ENCODE data around the gene PRKCA. TPM values are rescaled to one million over a fixed set of nuclear protein-coding genes. Genes with fewer than 3 reads are reported as not detected.

Gene PRKCA
- total and polyA plus RNA-seq, 9 of the 15 experiments (the other 6 are each of a cell fraction or from before 2014, with no cell fraction given) = 3.2 to 33.0 (median 17.8) TPM

- no peak for TF ChIP-seq ZNF318 (IDR thresholded peaks at IDR 0.05; ENCODE audit: borderline replicate concordance in 1 of 2, low read depth in 1 of 2)
These were observed 144.0 kb downstream of the PRKCA start (continued) for GRCh38 chr17:66446419-66446818.

- H3K9me3 ChIP-seq (replicated peaks; ENCODE audit: control insufficient read depth, insufficient read depth, low read depth, low read length) = no peaks in the 10 kb centered on the region
- no peak overlapping the region for H3K4me3 ChIP-seq
- ATAC-seq = no peak
- H2AFZ ChIP-seq (ENCODE audit: low read depth, low read length) = no peak overlapping the region
- H3K79me2 ChIP-seq (ENCODE audit: control insufficient read depth, insufficient read depth, low read length) = no peaks in the 10 kb centered on the region; the same call in none of the 3 replicates
- no peak overlapping the region for H3K9ac ChIP-seq (ENCODE audit: insufficient read depth in 1 of 2, low read depth in 2 of 2, low read length in 2 of 2)
- peaks cover 4 to 11% of the 10 kb centered on the region in 2 experiments; a peak in 3 of 5 replicates for H3K4me1 ChIP-seq (replicated peaks in 1 of 2; ENCODE audit: control insufficient read depth in 2 of 2, insufficient read depth in 2 of 2, low read length in 2 of 2)
- H3K27ac ChIP-seq (ENCODE audit: extremely low read depth, low read depth, low read length) = no peak overlapping the region
- H3K27me3 ChIP-seq (ENCODE audit: control insufficient read depth in 2 of 2, insufficient read depth in 2 of 2, low read length in 2 of 2) = no peaks in the 10 kb centered on the region
- ChIA-PET CTCF (ENCODE audit: low intra/inter-chr PET ratio) (no interaction called here), POLR2A (interaction anchor here (1.0 kb wide), 1 partner anchor 99 kb away, joined by 3 read pairs; no protein-coding TSS in a partner anchor)
- H3K4me2 ChIP-seq (ENCODE audit: insufficient read depth, low read length) = no peak overlapping the region
- TF ChIP-seq KHSRP (IDR thresholded peaks at IDR 0.05) = no peak
- no peak for TF ChIP-seq ZBTB17 (CRISPR knock-in tag; IDR thresholded peaks at IDR 0.05)
- TF ChIP-seq ID3 (CRISPR knock-in tag; IDR thresholded peaks at IDR 0.05) = no peak
- TF ChIP-seq ID3 (tag; IDR thresholded peaks at IDR 0.05) = no peak
- DNase-seq (ENCODE audit: extremely low read depth in 1 of 4, low spot score in 3 of 4) = no peak
- intact Hi-C loops (cut with micrococcal nuclease) (no loop called here), in situ Hi-C loops (cut with MboI) (no loop called here)
- no peaks in the 10 kb centered on the region for H4K20me1 ChIP-seq (replicated peaks; ENCODE audit: control insufficient read depth, insufficient read depth, low read length)
- BruUV-seq (replicated peaks) = no TSS peak
- H3K36me3 ChIP-seq (ENCODE audit: control insufficient read depth, insufficient read depth, low read length) = no peaks in the 10 kb centered on the region; the same call in 2 of the 3 replicates
- no peaks in the 10 kb centered on the region for H3K9me1 ChIP-seq (ENCODE audit: control insufficient read depth, insufficient read depth, low read length)
- FAIRE-seq = no peak
- 79% methylated on average over 7 of the region's 8 CpGs for WGBS (ENCODE audit: insufficient coverage, low coverage, missing lambda C conversion rate)
These were observed 144.7 kb downstream of the PRKCA start for GRCh38 chr17:66447159-66447558.

Data from K562 (cell line).